GM06990 (cell line): ENCODE data around the gene UGT1A4.

Experiments
- DNase-seq: peaks from one replicate; pipeline ENCODE4 v3.0.0-alpha.2; 2011; ENCODE audit not compliant: insufficient read length; ENCODE audit errors: extremely low read depth
- H3K27me3 ChIP-seq: replicated peaks from 2 replicates; pipeline ENCODE4 v1.6.0; 2011; ENCODE audit warnings: low read length; ENCODE audit not compliant: control insufficient read depth, insufficient read depth
- H3K36me3 ChIP-seq: 2 replicates; pipeline ENCODE4 v1.5.1; 2011; ENCODE audit warnings: low read length; ENCODE audit not compliant: control insufficient read depth, insufficient read depth
- H3K4me3 ChIP-seq: replicated peaks from 2 replicates; pipeline ENCODE4 v1.5.1; 2011; ENCODE audit warnings: low read depth, mild to moderate bottlenecking, control low read depth, low read length
- TF ChIP-seq, protein P1 (sequence below): IDR thresholded peaks from 2 replicates; pipeline ENCODE4 v1.5.1; 2011; ENCODE audit warnings: low read length, control low read depth, mild to moderate bottlenecking, inconsistent platforms; ENCODE audit not compliant: insufficient read depth, poor library complexity, severe bottlenecking

UGT1A4 gene

DNA sequence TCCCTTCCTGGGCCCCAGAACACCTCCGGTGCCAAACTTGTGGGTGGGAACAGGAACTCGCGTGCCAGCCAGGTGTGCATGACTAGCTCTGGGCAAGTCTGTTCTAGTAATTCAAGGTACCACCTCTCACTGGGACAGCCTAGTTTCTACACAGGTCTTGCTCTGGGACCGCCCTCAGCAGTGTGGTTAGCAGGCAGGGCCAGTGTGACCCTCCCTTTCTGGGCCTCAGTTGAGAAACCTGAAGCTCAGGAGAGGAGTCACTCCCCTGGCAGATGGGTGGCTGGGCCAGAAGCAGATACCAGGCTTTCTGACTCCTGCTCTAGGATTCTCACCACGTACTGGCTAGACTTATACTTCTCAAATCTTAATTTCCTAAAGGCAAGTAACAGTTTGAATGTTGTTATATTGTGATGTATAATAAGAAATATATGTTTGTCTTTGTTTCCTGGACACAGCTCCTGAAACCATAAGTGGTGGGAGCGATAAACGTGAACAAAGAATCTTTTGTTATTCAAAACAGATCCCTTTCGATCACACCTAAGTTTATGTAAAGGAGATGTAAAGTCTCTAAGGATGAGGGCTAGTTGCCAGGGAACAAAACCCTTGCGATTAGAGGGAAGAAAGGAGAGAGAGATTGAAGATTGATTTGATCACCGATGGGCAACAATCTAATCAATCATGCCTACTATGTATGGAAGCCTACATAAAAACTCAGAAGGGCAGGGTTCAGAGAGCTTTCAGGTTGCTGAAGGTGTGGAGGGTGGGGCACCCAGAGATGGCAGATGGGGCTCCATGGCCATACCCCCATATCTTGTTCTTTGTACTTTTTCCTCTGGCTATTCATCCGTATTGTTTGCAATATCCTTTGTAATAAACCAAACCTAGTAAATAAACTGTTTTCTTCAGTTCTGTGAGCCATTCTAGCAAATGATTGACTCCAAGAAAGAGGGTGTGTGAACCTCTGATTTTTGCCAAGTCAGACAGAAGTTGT lies 26.8 kb upstream of the UGT1A4 start:
- H3K36me3 ChIP-seq: no peaks in the 10 kb centered on the region
- TF ChIP-seq, protein P1, sequence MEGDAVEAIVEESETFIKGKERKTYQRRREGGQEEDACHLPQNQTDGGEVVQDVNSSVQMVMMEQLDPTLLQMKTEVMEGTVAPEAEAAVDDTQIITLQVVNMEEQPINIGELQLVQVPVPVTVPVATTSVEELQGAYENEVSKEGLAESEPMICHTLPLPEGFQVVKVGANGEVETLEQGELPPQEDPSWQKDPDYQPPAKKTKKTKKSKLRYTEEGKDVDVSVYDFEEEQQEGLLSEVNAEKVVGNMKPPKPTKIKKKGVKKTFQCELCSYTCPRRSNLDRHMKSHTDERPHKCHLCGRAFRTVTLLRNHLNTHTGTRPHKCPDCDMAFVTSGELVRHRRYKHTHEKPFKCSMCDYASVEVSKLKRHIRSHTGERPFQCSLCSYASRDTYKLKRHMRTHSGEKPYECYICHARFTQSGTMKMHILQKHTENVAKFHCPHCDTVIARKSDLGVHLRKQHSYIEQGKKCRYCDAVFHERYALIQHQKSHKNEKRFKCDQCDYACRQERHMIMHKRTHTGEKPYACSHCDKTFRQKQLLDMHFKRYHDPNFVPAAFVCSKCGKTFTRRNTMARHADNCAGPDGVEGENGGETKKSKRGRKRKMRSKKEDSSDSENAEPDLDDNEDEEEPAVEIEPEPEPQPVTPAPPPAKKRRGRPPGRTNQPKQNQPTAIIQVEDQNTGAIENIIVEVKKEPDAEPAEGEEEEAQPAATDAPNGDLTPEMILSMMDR: no peak

DNA sequence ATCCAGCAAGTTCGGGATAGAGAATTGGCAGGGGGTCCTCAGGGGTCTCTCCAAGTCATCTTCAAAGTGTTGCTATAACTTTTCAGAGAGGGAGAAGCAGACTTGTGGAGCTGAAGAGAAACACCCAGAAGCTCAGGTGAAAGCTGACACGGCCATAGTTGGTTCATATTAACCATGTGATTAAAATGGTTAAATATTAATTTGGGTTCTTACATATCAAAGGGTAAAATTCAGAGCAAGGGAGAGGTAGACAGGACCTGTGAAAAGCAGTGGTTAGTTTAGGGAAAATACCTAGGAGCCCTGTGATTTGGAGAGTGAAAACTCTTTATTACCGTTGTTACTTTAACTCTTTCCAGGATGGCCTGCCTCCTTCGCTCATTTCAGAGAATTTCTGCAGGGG lies 25.9 kb upstream of the UGT1A4 start, which contains the start of gene UGT1A6:
Gene UGT1A6, plus strand, starts transcription at position 243 of the 400 bp plus-strand sequence. Its CDS starts 115 bp downstream, at position 358.
- Histone ChIP-seq H3K4me3 (no peak within 1 kb of the TSS), H3K36me3 (no peaks in the 10 kb centered on the region), H3K27me3 (no peaks in the 10 kb centered on the region)
- TF ChIP-seq, protein P1: no peak
- no peak for DNase-seq

More for the DNA sequence above, 26.8 kb upstream of the UGT1A4 start:
- Histone ChIP-seq H3K4me3 (no peak overlapping the region), H3K27me3 (no peaks in the 10 kb centered on the region)
- DNase-seq: no peak

DNA sequence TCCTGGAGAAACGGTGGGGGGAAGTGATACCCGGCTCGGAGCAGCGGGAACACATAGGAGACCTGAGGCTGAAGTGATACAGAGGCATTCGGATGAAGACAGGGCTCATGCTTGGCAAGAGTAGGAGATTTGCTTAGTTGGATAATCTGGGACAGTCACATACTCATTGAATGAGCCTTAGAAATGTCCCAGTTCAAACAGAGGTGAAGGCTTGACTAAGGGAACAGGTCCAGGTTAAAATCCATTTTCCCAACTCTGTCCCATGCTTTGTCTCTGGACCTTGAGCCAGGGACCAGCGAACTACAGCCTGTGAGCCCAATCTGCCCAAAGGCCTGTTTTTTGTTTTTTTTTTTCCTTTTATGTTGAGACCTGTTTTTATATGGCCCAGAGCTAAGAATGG lies 24.6 kb upstream of the UGT1A4 start:
- no peak overlapping the region for H3K4me3 ChIP-seq
- TF ChIP-seq, protein P1: no peak
- H3K36me3 ChIP-seq: no peaks in the 10 kb centered on the region
- H3K27me3 ChIP-seq: no peaks in the 10 kb centered on the region
- no peak for DNase-seq

DNA sequence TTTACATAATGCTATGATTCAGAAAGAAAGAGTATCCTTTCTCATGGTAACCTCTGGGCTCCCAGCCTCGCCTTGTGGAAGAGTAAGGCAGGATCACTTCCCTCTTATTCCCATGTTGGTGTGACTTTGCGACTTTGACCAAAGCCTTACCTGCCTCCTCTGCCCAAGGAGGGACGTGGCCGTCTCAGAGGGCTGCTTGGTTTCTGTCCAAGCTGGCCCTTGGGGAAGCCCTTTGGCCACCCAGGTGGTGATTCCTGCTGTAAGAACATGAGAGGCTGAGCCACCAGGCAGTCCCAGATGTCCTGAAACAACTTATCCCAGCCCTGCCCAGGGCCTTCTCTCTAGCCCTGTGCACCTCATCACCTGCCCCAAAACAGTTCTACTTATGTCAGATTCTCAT lies 19.8 kb upstream of the UGT1A4 start:
- no peak for DNase-seq
- H3K4me3 ChIP-seq: no peak overlapping the region
- no peaks in the 10 kb centered on the region for H3K36me3 ChIP-seq
- no peaks in the 10 kb centered on the region for H3K27me3 ChIP-seq
- TF ChIP-seq, protein P1: no peak

DNA sequence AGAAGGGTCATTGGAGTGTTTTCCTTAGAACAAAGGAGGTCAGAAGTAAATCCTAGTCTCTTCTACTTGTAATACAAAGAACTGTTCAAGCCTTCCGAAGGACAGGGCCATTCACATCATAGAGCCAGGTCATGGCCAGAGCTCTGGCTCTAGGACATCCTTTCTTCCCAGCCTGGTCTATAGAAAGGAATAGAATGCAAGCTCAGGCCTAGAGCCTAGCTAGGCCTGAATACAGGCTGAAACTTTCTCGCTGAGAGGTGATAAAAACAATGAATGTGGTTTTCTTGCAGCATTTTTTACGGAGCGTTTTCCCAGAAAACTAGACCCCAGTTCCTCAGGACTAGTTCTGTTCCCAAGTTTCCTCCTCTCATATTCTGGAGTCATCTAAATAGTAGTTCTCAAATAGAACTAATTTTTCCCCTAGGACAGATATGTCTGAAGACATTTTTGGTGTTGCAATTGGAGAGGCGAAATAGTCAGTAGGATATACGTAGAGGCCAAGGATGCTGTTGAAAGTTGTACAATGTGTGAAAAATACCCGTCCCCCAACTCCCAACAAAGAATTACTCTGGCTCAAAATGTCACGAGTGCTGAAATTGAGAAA lies 19.0 kb upstream of the UGT1A4 start:
- no peak overlapping the region for H3K4me3 ChIP-seq
- H3K27me3 ChIP-seq: no peaks in the 10 kb centered on the region
- TF ChIP-seq, protein P1: no peak
- H3K36me3 ChIP-seq: no peaks in the 10 kb centered on the region
- no peak for DNase-seq
